T follicular helper cell (primary cell): ENCODE data around the gene DKKL1.

Experiments
- DNase-seq: peaks from one replicate; pipeline ENCODE4 v3.0.0-alpha.2; 2020; ENCODE audit warnings: low read depth

DKKL1 gene

GRCh38 chr19:49396738-49397505 is 33.2 kb downstream of the DKKL1 start:
- no peak for DNase-seq

DNA sequence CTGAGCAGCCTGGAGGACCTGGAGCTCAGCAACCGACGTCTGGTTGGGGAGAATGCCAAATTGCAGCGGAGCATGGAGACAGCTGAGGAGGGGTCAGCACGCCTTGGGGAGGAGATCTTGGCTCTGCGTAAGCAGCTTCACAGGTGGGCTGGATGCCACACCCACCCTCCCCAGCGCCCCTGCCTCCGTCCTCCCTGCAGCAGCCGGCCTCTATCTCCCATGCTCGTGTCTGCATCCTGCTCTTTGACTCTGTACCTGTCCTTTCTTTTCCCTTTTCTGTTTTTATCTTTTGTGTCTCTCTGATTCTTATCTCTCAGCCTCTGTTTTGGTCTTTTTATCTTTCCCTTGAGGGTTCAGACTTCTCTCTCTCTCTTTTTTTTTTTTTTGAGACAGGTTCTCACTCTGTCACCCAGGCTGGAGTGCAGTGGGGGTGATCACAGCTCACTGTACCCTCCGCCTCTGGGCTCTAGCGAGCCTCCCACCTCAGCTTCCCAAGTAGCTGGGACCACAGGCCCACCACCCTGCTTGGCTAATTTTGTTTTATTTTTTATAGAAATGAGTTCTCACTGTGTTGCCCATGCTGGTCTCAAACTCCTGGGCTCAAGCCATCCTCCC is 34.4 kb downstream of the DKKL1 start:
- DNase-seq: no peak

DNA sequence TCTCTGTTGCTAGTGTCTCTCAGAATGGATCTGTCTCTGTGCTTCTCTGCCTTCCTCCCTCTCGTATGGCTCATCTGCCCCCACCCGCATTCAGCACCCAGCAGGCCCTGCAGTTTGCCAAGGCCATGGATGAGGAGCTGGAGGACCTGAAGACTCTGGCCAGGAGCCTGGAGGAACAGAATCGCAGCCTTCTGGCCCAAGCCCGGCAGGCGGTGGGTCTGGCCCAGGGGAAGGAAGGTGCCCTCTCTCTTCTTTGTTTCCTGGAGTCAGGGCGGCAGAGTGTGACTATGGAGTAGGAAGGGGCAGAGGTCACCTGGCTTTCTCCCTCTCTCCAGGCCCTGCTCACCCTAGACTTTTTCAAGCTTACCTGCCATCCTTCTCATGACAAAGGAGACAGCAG is 35.3 kb downstream of the DKKL1 start:
- no peak for DNase-seq

GRCh38 chr19:49400029-49400428 is 36.4 kb downstream of the DKKL1 start:
- DNase-seq: no peak

DNA sequence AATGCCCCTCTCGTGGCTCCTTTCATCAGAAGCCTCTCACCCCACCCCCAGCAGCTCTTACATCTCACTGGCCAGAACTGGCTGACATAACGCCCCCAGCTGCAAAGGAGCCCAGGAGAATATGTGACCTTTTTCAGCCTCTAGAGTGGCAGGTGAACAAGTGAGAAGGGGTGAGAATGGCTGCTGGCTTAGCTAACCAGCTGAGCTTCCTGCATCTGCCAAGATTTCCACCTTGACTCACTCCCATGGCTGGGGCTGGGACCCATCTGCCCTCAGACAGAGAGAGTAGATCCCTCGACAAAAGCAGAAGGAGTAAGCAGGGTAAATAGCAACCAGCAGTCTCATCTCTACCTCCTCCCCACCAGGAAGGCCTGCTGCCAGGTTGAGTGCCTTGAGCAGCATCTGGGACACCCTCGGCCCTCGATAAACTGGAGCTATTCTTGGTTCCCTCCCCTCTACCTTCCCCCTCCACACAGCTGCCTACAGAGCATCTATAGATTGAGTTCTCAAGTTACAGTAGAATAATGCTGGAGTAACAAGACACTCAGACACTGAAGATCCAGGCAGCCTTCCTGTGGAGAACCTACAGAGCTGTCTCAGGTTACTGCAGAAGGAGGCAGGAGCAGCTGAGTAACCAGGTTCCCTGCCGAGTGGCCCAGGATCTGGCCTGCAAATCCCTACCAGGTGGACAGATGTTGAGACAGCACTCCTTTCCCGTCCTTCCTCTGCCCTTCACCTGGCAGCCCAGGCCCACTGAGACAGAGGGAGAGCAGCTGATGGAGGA is 39.9 kb downstream of the DKKL1 start:
- DNase-seq: no peak

GRCh38 chr19:49407079-49407478 is 43.4 kb downstream of the DKKL1 start:
- no peak for DNase-seq

DNA sequence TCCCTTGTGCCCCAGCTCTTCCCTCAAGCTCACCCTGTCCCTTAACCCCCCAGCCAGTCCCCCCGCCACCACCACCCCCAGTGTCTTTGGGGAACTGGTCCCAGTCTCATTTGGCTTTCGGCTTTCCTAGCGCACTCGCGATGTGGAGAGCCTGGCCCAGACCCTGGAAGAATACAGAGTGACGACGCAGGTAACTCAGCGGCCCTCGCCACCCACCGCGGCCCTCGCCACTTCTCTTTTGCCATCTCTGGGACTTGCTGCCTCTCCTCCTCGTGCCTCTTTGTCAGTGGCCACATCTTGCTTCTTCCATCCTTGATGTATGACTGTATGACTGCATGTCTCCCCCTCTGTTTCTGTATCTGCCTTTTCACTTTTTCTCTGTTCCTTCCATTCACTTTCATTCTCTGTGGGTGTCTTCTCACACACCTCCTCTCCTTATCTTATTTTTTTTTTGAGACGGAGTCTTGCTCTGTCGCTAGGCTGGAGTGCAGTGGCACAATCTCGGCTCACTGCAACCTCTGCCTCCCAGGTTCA is 43.9 kb downstream of the DKKL1 start:
- DNase-seq: no peak

GRCh38 chr19:49408816-49409440 is 45.3 kb downstream of the DKKL1 start:
- DNase-seq: no peak

DNA sequence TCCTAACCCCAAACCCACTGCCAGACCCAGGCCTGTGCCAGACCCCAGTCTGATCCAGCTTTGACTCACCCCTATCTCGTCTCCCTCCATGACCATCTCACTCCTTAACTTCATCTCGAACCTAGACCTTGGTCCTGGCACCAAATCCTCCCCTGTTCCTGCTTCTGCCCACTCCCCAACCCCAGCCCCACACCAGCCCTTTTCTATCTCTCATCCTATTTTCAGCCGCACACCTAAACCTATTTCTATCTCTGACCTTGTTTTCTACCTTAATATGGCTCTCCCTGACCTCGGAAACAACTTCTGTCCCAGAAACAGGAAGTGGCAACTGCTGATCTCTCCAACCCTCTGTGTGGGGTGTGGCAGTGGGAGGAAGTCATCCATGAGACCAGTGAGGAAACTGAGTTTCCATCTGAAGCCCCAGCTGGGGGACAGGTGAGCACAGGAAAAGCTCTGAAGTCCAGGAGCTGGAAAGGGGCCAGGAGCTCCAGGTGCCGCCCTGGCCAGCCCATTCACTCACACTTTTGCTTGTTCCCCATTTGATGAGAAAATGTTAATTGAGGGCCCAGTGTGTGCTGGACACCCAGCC is 45.9 kb downstream of the DKKL1 start:
- DNase-seq: no peak

GRCh38 chr19:49411681-49412326 is 48.1 kb downstream of the DKKL1 start:
- no peak for DNase-seq

GRCh38 chr19:49413348-49413747 is 49.7 kb downstream of the DKKL1 start:
- no peak for DNase-seq

GRCh38 chr19:49414256-49414655 is 50.6 kb downstream of the DKKL1 start:
- DNase-seq: no peak

DNA sequence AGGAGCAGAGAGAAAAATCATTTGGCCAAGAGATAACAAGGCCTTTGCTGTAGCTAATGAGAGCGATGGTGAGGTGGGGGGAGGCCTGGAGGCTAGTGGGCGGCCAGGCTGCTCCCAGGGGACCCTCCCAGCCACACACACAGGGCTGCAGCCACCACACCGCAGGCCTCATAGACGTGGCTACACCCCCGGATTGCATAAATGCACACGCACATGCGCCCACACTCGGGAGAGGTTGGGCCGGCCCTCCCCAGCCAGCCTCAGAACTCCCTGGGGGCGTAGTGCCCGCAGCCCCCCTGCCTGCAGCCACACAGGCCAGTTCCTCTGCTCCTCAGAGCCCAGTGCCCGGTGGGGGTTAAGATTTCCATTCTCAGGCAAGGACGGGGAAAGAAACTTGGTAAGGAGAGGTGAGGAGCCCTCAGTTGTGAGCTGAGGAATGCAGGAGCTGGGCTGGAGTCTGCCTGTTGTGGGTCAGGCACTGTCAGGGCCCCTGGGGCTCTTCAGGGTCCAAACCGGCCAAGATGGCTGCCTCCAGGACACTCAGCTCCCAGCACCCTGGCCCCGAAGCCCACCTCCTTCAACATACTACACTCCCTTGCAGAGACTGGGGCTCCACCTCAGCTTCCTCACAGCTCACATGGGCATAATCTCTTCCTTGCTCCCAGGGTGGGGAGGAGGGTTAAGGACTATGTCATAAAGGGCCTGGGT is 51.6 kb downstream of the DKKL1 start:
- no peak for DNase-seq

- no peak for DNase-seq
Observed at GRCh38 chr19:49415810-49416200, 52.1 kb downstream of the DKKL1 start.

- DNase-seq: no peak
Observed at GRCh38 chr19:49417088-49417487, 53.4 kb downstream of the DKKL1 start.

GRCh38 chr19:49418511-49418910 is 54.8 kb downstream of the DKKL1 start:
- DNase-seq: no peak

- DNase-seq: no peak
Observed at GRCh38 chr19:49419173-49419572, 55.5 kb downstream of the DKKL1 start.

- no peak for DNase-seq
Observed at GRCh38 chr19:49420227-49420626, 56.5 kb downstream of the DKKL1 start.

DNA sequence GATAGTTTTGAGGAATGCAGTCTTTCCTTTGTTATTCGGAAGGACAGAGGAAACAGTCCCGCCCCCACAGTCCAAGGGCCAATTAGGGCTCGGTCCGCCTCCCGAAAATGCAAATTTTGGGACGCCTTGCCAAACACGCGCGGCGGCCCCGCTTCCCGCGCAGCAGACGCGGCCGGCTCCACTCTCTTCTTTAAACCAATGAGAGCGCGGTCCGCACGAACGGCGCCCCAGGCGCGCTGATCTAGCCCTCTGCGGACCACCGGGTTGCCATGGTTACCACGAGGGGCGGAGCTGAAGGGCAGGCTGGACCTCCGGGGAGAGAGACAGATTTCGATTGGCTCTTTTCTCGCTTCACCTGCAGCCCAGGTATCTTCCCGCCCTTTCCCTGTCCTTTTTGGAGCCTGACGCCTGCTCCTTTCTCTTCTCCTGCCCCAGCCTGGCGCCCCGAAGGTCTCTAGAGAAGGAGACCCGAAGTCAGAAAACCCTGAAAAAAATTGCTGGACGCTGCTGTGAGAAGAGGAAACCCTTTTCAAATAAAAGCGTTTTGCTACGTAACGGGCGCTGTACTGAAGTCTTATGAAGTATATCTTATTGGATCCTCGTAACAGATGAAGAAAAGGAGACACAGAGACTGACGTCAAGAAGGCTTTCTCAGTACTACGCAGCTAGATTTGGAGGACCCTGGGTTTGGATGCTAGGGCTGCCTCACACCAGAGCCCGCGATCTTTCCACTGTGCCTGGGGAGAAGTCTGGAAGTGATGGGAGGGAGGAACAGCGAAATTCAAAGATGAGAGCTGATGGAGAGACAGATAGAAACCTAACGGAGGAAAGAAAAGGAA is 57.6 kb downstream of the DKKL1 start:
- no peak for DNase-seq

DNA sequence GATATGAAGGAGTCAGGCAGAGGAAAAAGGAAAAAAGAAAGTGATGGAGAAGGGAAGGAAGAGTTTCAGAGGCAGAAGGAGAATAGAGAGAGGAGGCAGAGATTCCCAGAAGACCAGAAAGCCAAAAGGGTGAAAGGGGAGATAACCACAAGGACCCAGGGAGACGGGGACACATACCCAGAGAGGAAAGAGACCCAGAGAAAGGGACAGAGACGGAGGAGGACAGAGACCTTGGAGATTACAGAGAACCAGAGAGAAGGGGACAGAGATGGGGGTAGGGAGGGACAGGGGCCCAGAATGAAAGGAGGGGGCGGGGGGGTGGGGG is 58.2 kb downstream of the DKKL1 start:
- no peak for DNase-seq
